ENCODE data around the gene TMEM192. TPM values are rescaled to one million over a fixed set of nuclear protein-coding genes. Genes with fewer than 3 reads are reported as not detected.

TMEM192 gene
- total and polyA plus RNA-seq, 2 of the 13 experiments (the other 11 are each of a cell fraction or from before 2014, with no cell fraction given): 19.8 to 19.9 TPM

- TF ChIP-seq MAX (IDR thresholded peaks at IDR 0.05) (peak; percentile 94), ZNF704 (CRISPR knock-in tag; IDR thresholded peaks at IDR 0.05; ENCODE audit: borderline replicate concordance) (0 out of 2 replicates have a peak, but pooled peaks have one; percentile 61), ELF3 (CRISPR knock-in tag; IDR thresholded peaks at IDR 0.05) (no peak; the same call in 1 of the 2 replicates), HMGXB3 (CRISPR knock-in tag; IDR thresholded peaks at IDR 0.05; ENCODE audit: borderline replicate concordance) (0 out of 2 replicates have a peak, but pooled peaks have one; percentile 29), DR1 (CRISPR knock-in tag; IDR thresholded peaks at IDR 0.05) (peak; percentile 61), ZBTB49 (CRISPR knock-in tag; IDR thresholded peaks at IDR 0.05; ENCODE audit: borderline replicate concordance) (no peak), REL (CRISPR knock-in tag; conservative IDR thresholded peaks at IDR 0.05) (no peak), NFE2 (CRISPR knock-in tag; IDR thresholded peaks at IDR 0.05) (no peak), ZNF558 (CRISPR knock-in tag; IDR thresholded peaks at IDR 0.05; ENCODE audit: borderline replicate concordance) (no peak; the same call in 1 of the 2 replicates), ZNF749 (CRISPR knock-in tag; IDR thresholded peaks at IDR 0.05; ENCODE audit: borderline replicate concordance) (peak; percentile 36; the same call in 1 of the 2 replicates), ZBTB38 (CRISPR knock-in tag; IDR thresholded peaks at IDR 0.05) (peak; percentile 43; the same call in 1 of the 2 replicates), SMARCE1 (IDR thresholded peaks at IDR 0.05; ENCODE audit: borderline replicate concordance) (no peak), ASH2L (IDR thresholded peaks at IDR 0.05; ENCODE audit: insufficient read length, low read depth, low read length) (peak; percentile 54), CTCF (CRISPR knock-in tag; IDR thresholded peaks at IDR 0.05) (peak; percentile 27; the same call in 1 of the 2 replicates), MXD3 (CRISPR knock-in tag; IDR thresholded peaks at IDR 0.05) (peak; percentile 89)
Observed at GRCh38 chr4:165112368-165113121, at the start of gene TMEM192 (continued).

Data from HepG2 (cell line).